ENCODE measurements around the gene DAPK1.

GRCh38 chr9:87490225-87490624 lies 7.4 kb upstream of the DAPK1 start:
- TF ChIP-seq EZH2 (IDR thresholded peaks at IDR 0.05; ENCODE audit: insufficient read depth, low read length) (no peak), CTCF (IDR thresholded peaks at IDR 0.05; ENCODE audit: insufficient read depth, low read depth, low read length) (no peak)
